HepG2 (cell line): ENCODE measurements around the gene KLRF2.

ENCODE experiments used
- CTCF ChIP-seq: sonication (generic); formaldehyde crosslinking; IDR thresholded peaks from 2 replicates; pipeline ENCODE4 v1.5.0; 2020; ENCODE audit warnings: mild to moderate bottlenecking, missing genetic modification reagents, moderate library complexity
- MTA1 ChIP-seq: sonication (generic); formaldehyde crosslinking; IDR thresholded peaks from 2 replicates; pipeline ENCODE4 v1.4.0; 2020; ENCODE audit warnings: missing genetic modification reagents, mild to moderate bottlenecking, borderline replicate concordance
- POLR2A ChIP-seq, 2 experiments: IDR thresholded peaks; 2 replicates each; pipeline ENCODE4 v1.6.1; 2011; ENCODE audit warnings: low read depth in 2 of 2, low read length in 2 of 2, mild to moderate bottlenecking in 1 of 2, moderate library complexity in 1 of 2; ENCODE audit not compliant: insufficient read depth in 1 of 2
- RAD21 ChIP-seq: fragments of 450-650 bp; formaldehyde crosslinking; IDR thresholded peaks from 2 replicates; pipeline ENCODE4 v1.5.0; 2020; ENCODE audit warnings: mild to moderate bottlenecking
- REL ChIP-seq: sonication (generic); formaldehyde crosslinking; conservative IDR thresholded peaks from 2 replicates; pipeline ENCODE4 v1.8.0; 2022; ENCODE audit warnings: mild to moderate bottlenecking, missing genetic modification reagents, moderate library complexity
- REST ChIP-seq, 2 experiments: IDR thresholded peaks; 2 replicates each; pipeline ENCODE4 v1.6.1; 2011 to 2012; ENCODE audit warnings: low read length in 2 of 2, borderline replicate concordance in 1 of 2, low read depth in 1 of 2, mild to moderate bottlenecking in 1 of 2, moderate library complexity in 1 of 2
- U2AF2 ChIP-seq: fragments of 200-400 bp; formaldehyde crosslinking; IDR thresholded peaks from 2 replicates; pipeline ENCODE4 v1.6.1; 2017; ENCODE audit warnings: low read depth, mild to moderate bottlenecking, low read length
- ZC3H4 ChIP-seq: sonication (generic); formaldehyde crosslinking; IDR thresholded peaks from 2 replicates; pipeline ENCODE4 v1.4.0; 2020; ENCODE audit warnings: missing genetic modification reagents, borderline replicate concordance

GRCh38 chr12:9895215-9895971 is 14.1 kb downstream of the KLRF2 start:
- TF ChIP-seq RAD21 (CRISPR knock-in tag) (no peak), POLR2A (IDR thresholded peaks at IDR 0.05; ENCODE audit: insufficient read depth in 1 of 2, low read depth in 2 of 2, low read length in 2 of 2) (no peak), MTA1 (no peak), CTCF (no peak), U2AF2 (no peak), REST (IDR thresholded peaks at IDR 0.05; ENCODE audit: borderline replicate concordance in 1 of 2, low read depth in 1 of 2, low read length in 2 of 2) (no peak), REL (no peak), ZC3H4 (no peak)
